ENCODE data around the gene MDH2. TPM values are rescaled to one million over a fixed set of nuclear protein-coding genes. Genes with fewer than 3 reads are reported as not detected.
"Not testable (repeated sequence)": the region's sequence is repeated elsewhere in the genome, so short reads cannot be mapped to it uniquely, and the experiment has no call there.

Gene MDH2
- 100 to 1,000 TPM in 3 of 4 donors, 10 to 100 TPM in 1; 52.0 to 179 (median 139) TPM for total RNA-seq

GRCh38 chr7:76047811-76048667, at the start of gene MDH2, which contains the start of gene STYXL1:
Gene MDH2, plus strand, starts transcription at chr7:76048106. Its CDS starts 55 bp downstream, at chr7:76048161.
Gene STYXL1, minus strand, starts transcription at chr7:76048000. Its CDS starts 17,477 bp downstream, at chr7:76030523.
- H3K36me3 ChIP-seq: no peaks in the 10 kb centered on the region
- H3K4me1 ChIP-seq: peaks cover 0 to 40% (median 10%) of the 10 kb centered on the region in 4 donors
- TF ChIP-seq POLR2A (IDR thresholded peaks at IDR 0.05) (peak; percentile 84 to 90), CTCF (IDR thresholded peaks at IDR 0.05) (peak in 1 of 6 experiments; percentile 21)
- peak within 1 kb of the TSS; percentile 89 to 94 (median 92) for H3K27ac ChIP-seq
- no peaks in the 10 kb centered on the region for H3K27me3 ChIP-seq
- peak within 1 kb of the TSS; percentile 76 to 98 (median 97) for H3K4me3 ChIP-seq
- H3K9me3 ChIP-seq: no peaks in the 10 kb centered on the region
- DNase-seq: peak; percentile 90 to 97 (median 95)

- DNase-seq: no peak
- Histone ChIP-seq H3K4me3 (no peak overlapping the region), H3K27ac (no peak overlapping the region), H3K36me3 (peaks cover 0 to 32% (median 0%) of the 10 kb centered on the region in 3 donors), H3K27me3 (no peaks in the 10 kb centered on the region), H3K4me1 (no peaks in the 10 kb centered on the region), H3K9me3 (no peaks in the 10 kb centered on the region)
- TF ChIP-seq CTCF (IDR thresholded peaks at IDR 0.05) (no peak), POLR2A (IDR thresholded peaks at IDR 0.05) (no peak)
Observed at GRCh38 chr7:76000566-76000965, 47.3 kb upstream of the MDH2 start.

- Histone ChIP-seq H3K27me3 (no peaks in the 10 kb centered on the region), H3K27ac (no peak overlapping the region), H3K9me3 (no peaks in the 10 kb centered on the region), H3K36me3 (peaks cover 0 to 32% (median 0%) of the 10 kb centered on the region in 3 donors), H3K4me1 (no peaks in the 10 kb centered on the region), H3K4me3 (no peak overlapping the region)
- DNase-seq: no peak
- no peak for TF ChIP-seq CTCF (IDR thresholded peaks at IDR 0.05)
- no peak for TF ChIP-seq POLR2A (IDR thresholded peaks at IDR 0.05)
Observed at GRCh38 chr7:76002139-76002538, 45.8 kb upstream of the MDH2 start.

GRCh38 chr7:76002822-76003221, 45.1 kb upstream of the MDH2 start:
- Histone ChIP-seq H3K27me3 (no peaks in the 10 kb centered on the region), H3K36me3 (peaks cover 0 to 32% (median 0%) of the 10 kb centered on the region in 3 donors), H3K4me1 (no peaks in the 10 kb centered on the region), H3K9me3 (no peaks in the 10 kb centered on the region), H3K4me3 (no peak overlapping the region), H3K27ac (no peak overlapping the region)
- no peak for DNase-seq
- TF ChIP-seq CTCF (IDR thresholded peaks at IDR 0.05) (no peak), POLR2A (IDR thresholded peaks at IDR 0.05) (no peak)

- TF ChIP-seq CTCF (IDR thresholded peaks at IDR 0.05): no peak
- TF ChIP-seq POLR2A (IDR thresholded peaks at IDR 0.05): no peak
- Histone ChIP-seq H3K9me3 (no peaks in the 10 kb centered on the region), H3K4me3 (no peak overlapping the region), H3K4me1 (peaks cover 0 to 2% (median 0%) of the 10 kb centered on the region in 4 donors), H3K27me3 (no peaks in the 10 kb centered on the region), H3K36me3 (peaks cover 0 to 29% (median 0%) of the 10 kb centered on the region in 3 donors), H3K27ac (no peak overlapping the region)
- DNase-seq: no peak
Observed at GRCh38 chr7:76003351-76003750, 44.6 kb upstream of the MDH2 start.

- H3K4me3 ChIP-seq, H3K9me3 ChIP-seq, H3K4me1 ChIP-seq, H3K27ac ChIP-seq, DNase-seq, H3K27me3 ChIP-seq: not testable (repeated sequence)
- peaks cover 0 to 28% (median 0%) of the 10 kb centered on the region in 3 donors for H3K36me3 ChIP-seq
Observed at GRCh38 chr7:76005004-76005403, 42.9 kb upstream of the MDH2 start.
